ENCODE results near the gene PTPRM.

Gene PTPRM

GRCh38 chr18:7676253-7676873 is 109.2 kb downstream of the PTPRM start:
- DNase-seq = no peak

- no peak for DNase-seq
Observed at GRCh38 chr18:7677001-7677400, 109.9 kb downstream of the PTPRM start.

GRCh38 chr18:7677424-7677823 is 110.3 kb downstream of the PTPRM start:
- DNase-seq = no peak

GRCh38 chr18:7678389-7678788 is 111.3 kb downstream of the PTPRM start:
- no peak for DNase-seq

- no peak for DNase-seq
Observed at GRCh38 chr18:7678801-7679200, 111.7 kb downstream of the PTPRM start.

- no peak for DNase-seq
Observed at GRCh38 chr18:7681298-7681697, 114.2 kb downstream of the PTPRM start.

GRCh38 chr18:7682321-7682720 is 115.2 kb downstream of the PTPRM start:
- DNase-seq = no peak

GRCh38 chr18:7683753-7684152 is 116.6 kb downstream of the PTPRM start:
- no peak for DNase-seq

GRCh38 chr18:7684357-7684756 is 117.2 kb downstream of the PTPRM start:
- DNase-seq = no peak

GRCh38 chr18:7684966-7685365 is 117.8 kb downstream of the PTPRM start:
- DNase-seq = no peak

GRCh38 chr18:7686278-7686677 is 119.2 kb downstream of the PTPRM start:
- no peak for DNase-seq

GRCh38 chr18:7688580-7688979 is 121.5 kb downstream of the PTPRM start:
- DNase-seq = no peak

GRCh38 chr18:7691206-7691605 is 124.1 kb downstream of the PTPRM start:
- no peak for DNase-seq

- DNase-seq = no peak
Observed at GRCh38 chr18:7696780-7697179, 129.7 kb downstream of the PTPRM start.

GRCh38 chr18:7697306-7697705 is 130.2 kb downstream of the PTPRM start:
- DNase-seq = no peak

GRCh38 chr18:7711495-7711894 is 144.4 kb downstream of the PTPRM start:
- DNase-seq = no peak

- DNase-seq = no peak
Observed at GRCh38 chr18:7720395-7720794, 153.3 kb downstream of the PTPRM start.

- DNase-seq = no peak
Observed at GRCh38 chr18:7721532-7721931, 154.4 kb downstream of the PTPRM start.

GRCh38 chr18:7722955-7723354 is 155.8 kb downstream of the PTPRM start:
- no peak for DNase-seq

GRCh38 chr18:7723558-7723957 is 156.4 kb downstream of the PTPRM start:
- DNase-seq = no peak

- no peak for DNase-seq
Observed at GRCh38 chr18:7725473-7725872, 158.4 kb downstream of the PTPRM start.

GRCh38 chr18:7725897-7726296 is 158.8 kb downstream of the PTPRM start:
- DNase-seq = no peak

GRCh38 chr18:7726522-7726921 is 159.4 kb downstream of the PTPRM start:
- DNase-seq = no peak

GRCh38 chr18:7727361-7728076 is 160.4 kb downstream of the PTPRM start:
- DNase-seq = no peak

- DNase-seq = no peak
Observed at GRCh38 chr18:7728297-7728696, 161.2 kb downstream of the PTPRM start.

All from activated naive CD4-positive, alpha-beta T cell treated with anti-CD3 and anti-CD28 coated beads, Interleukin-2, amount 50 U/mL, for 16 hours (primary cell).